ENCODE data around the gene HEATR5B.

- TF ChIP-seq, protein P1, sequence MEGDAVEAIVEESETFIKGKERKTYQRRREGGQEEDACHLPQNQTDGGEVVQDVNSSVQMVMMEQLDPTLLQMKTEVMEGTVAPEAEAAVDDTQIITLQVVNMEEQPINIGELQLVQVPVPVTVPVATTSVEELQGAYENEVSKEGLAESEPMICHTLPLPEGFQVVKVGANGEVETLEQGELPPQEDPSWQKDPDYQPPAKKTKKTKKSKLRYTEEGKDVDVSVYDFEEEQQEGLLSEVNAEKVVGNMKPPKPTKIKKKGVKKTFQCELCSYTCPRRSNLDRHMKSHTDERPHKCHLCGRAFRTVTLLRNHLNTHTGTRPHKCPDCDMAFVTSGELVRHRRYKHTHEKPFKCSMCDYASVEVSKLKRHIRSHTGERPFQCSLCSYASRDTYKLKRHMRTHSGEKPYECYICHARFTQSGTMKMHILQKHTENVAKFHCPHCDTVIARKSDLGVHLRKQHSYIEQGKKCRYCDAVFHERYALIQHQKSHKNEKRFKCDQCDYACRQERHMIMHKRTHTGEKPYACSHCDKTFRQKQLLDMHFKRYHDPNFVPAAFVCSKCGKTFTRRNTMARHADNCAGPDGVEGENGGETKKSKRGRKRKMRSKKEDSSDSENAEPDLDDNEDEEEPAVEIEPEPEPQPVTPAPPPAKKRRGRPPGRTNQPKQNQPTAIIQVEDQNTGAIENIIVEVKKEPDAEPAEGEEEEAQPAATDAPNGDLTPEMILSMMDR (IDR thresholded peaks at IDR 0.05) = no peak
- no peak for TF ChIP-seq POLR2A (IDR thresholded peaks at IDR 0.05)
Observed at GRCh38 chr2:36988008-36988407, 96.2 kb downstream of the HEATR5B start.

Data from suprapubic skin (tissue), 3 donors.